HPDE6-E6E7 (cell line): ENCODE measurements around the gene LZTR1.

Experiments
- DNase-seq: peaks from one replicate; pipeline ENCODE4 v3.0.0; 2011; ENCODE audit warnings: missing footprints; ENCODE audit errors: extremely low spot score

Gene LZTR1

GRCh38 chr22:20980938-20981722 lies 967 bp upstream of the LZTR1 start:
- no peak for DNase-seq

- no peak for DNase-seq
Measured at GRCh38 chr22:20982563-20982882, 426 bp downstream of the LZTR1 start.

- no peak for DNase-seq
Measured at GRCh38 chr22:20983081-20983771, 1.1 kb downstream of the LZTR1 start.

- no peak for DNase-seq
Measured at GRCh38 chr22:20985720-20986119, 3.6 kb downstream of the LZTR1 start.

- no peak for DNase-seq
Measured at GRCh38 chr22:20986365-20986764, 4.3 kb downstream of the LZTR1 start.

- no peak for DNase-seq
Measured at GRCh38 chr22:20987375-20987774, 5.3 kb downstream of the LZTR1 start.

- no peak for DNase-seq
Measured at GRCh38 chr22:20988573-20989322, 6.7 kb downstream of the LZTR1 start.

- DNase-seq = no peak
Measured at GRCh38 chr22:20989323-20990138, 7.4 kb downstream of the LZTR1 start.

GRCh38 chr22:20990184-20991180 lies 8.4 kb downstream of the LZTR1 start:
- no peak for DNase-seq

GRCh38 chr22:20991252-20992055 lies 9.4 kb downstream of the LZTR1 start:
- DNase-seq = no peak

- no peak for DNase-seq
Measured at GRCh38 chr22:20992056-20992442, 10.0 kb downstream of the LZTR1 start.

GRCh38 chr22:20992456-20993303 lies 10.6 kb downstream of the LZTR1 start:
- DNase-seq = no peak

GRCh38 chr22:20993304-20994127 lies 11.4 kb downstream of the LZTR1 start:
- DNase-seq = no peak

- no peak for DNase-seq
Measured at GRCh38 chr22:20994128-20994901, 12.2 kb downstream of the LZTR1 start.

- no peak for DNase-seq
Measured at GRCh38 chr22:20994902-20995241, 12.8 kb downstream of the LZTR1 start.

GRCh38 chr22:20995329-20996030 lies 13.4 kb downstream of the LZTR1 start:
- no peak for DNase-seq

GRCh38 chr22:20996031-20996410 lies 13.9 kb downstream of the LZTR1 start:
- no peak for DNase-seq
